RPMI8226 (cell line): Measurements from ENCODE around the gene VIPR2.
"Not testable (repeated sequence)": the region's sequence is repeated elsewhere in the genome, so short reads cannot be mapped to it uniquely, and the experiment has no call there.

Source experiments
- DNase-seq: peaks from one replicate; pipeline ENCODE4 v3.0.0-alpha.2; 2015

Gene VIPR2

GRCh38 chr7:159136846-159137245 is 7.8 kb downstream of the VIPR2 start:
- no peak for DNase-seq

GRCh38 chr7:159136442-159136841 is 8.2 kb downstream of the VIPR2 start:
- DNase-seq, result no peak

DNA sequence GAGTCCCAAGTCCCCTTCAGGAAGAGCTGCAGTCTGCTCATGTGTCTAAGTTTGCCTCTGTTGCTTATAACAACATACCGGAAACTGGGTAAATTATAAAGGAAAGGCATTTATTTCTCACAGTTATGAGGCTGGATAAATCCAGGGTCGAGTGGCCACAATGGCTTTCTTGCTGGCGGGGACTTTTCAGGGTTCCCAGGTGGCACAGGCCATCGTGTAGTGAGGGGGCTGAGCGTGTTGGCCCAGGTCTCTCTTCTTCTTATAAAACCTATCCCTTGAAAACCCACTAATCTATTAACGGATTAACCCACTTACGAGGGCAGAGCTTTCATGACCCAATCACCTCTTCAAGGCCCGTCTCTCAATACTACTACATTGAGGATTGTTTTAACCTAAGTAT is 8.7 kb downstream of the VIPR2 start:
- DNase-seq, result no peak

DNA sequence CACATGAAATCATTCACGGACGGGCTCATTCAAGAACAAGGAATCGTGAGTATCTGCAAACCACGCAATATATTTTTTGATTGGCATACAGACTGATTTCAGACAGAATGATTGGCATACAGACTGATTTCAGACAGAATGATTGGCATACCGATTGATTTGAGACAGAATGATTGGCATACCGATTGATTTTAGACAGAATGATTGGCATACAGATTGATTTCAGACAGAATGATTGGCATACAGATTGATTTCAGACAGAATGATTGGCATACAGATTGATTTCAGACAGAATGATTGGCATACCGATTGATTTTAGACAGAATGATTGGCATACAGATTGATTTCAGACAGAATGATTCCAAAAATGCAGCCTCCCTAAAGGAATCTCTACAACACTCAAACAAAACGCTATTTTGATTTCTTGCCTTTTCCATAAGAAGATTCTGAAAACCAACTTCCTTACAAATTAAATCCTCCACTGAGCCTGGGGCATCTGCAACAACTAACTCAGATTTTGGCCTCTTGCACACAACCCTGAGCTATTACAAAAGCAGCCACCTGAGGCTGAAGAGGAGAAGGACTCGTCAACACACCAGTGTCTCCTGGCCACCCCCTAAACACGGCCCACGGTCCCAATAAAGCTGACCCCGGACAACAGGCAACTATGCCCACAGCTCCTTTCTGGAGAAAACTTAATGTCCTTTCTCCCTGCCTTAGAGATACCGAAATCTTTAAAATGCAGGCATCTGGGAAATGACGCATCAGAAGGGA is 11.8 kb downstream of the VIPR2 start:
- DNase-seq, result not testable (repeated sequence)

DNA sequence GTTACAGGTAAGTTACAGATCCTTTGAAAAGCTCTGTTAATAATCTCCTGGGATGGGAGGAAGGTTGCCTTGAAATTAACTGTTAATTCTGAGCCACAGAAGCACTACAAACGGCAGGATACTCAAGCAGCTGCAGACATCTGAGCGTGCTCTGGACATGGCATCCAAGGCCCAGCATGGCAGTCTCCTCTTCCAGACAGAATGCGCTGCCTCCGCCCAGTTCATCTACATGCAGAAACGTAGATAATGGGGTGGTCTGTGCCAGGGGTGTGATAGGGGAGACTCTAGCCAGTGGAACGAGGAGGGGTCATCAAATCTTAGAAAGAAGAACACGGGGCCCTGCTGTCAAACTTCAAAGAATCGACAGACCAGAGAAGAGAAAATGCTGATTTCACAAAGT is 13.8 kb downstream of the VIPR2 start:
- no peak for DNase-seq

DNA sequence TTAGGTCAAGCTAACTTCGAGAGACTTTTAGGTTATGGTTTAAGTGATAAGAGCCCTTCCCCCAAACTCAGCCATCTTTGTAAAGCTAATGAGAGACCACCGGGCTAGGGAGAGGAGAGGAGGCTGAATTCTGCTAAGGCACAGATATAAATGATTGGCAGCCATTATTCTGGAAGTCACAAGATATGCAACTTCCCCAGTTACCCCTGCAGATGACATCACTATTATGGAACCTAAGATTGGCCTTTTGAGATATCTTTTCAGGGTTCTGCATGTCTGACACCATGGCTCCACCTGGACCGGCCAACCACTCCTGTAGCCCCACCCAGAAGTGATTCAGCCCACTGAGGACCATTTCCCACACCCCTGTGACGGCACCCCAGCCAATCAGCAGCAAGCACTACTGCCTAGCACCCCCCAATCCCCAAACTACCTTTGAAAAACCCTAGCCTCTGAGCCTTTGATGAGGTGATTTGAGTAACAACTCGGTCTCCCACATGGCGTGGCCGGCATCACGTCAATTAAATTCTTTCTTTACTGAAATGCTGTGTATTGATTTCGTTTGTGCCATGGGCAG is 14.4 kb downstream of the VIPR2 start:
- DNase-seq, result no peak

GRCh38 chr7:159128767-159129166 is 15.9 kb downstream of the VIPR2 start:
- DNase-seq, result no peak

GRCh38 chr7:159127691-159128642 is 16.7 kb downstream of the VIPR2 start:
- DNase-seq, result no peak

DNA sequence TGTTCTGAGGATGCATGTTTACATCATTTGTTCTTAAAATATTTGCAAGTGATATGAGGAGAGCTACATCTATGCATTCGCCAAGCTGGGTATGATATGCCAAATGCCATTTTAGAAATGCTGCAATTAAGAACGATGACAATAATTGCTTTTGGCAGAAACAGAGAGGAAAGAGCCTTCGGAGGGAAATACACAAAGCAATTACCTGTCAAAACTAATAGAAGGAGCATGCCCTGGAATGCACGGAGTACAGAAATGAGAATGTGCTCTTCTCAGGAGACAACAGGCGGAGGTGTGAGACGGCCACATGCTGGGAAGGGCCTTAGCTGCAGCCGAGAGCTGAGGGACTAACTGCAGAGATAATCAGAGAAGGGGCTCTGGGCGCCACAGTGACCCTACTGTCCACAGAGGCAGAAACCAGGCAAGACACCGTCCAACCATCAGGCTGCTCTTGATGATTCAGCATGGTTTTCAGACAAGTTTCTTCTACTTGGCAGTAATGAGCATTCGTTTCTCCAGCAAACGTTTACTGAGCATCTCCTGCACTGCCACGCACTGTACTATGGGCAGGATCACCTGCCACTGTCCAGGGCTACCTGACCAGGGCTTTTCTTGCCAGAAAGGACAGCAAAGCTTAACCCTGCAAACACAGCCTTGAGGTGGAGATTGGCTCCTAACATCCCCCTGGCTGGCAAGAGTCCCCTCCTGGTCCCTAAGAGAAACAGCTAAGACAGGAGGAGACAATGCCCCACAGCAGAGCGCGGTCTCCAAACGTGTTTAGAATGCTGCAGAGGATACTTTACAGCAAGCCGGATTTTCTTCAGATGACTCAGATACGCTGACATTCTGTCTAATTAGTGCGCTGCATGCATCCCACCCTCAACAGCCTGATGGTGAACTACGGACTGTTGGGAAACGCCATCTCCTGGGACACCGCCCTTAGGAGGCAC is 18.1 kb downstream of the VIPR2 start:
- peak; percentile 18 for DNase-seq

- no peak for DNase-seq
Measured at GRCh38 chr7:159125955-159126270, 18.8 kb downstream of the VIPR2 start.

GRCh38 chr7:159125104-159125954 is 19.3 kb downstream of the VIPR2 start:
- no peak for DNase-seq

GRCh38 chr7:159123793-159124192 is 20.9 kb downstream of the VIPR2 start:
- not testable (repeated sequence) for DNase-seq

- DNase-seq, result not testable (repeated sequence)
Measured at GRCh38 chr7:159123294-159123693, 21.4 kb downstream of the VIPR2 start.

DNA sequence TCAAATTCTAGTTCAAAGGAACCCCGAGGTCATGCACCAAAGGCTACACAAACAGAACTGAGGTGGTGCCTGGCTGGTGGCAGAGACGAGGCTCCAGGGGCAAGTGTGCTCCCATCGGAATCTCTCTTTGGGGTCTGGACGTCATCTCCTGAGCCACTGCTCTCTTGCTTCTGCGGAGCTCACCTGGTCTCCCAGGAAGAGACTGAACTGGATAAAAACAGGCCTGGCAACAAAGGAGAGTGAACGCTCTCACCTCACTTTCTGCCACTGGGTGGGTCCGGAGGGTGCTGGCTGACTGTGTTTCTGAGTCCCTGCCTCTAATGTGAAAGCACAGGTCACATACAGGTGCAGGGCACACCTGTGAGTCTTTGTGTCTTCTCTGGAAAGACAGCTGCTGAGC is 22.4 kb downstream of the VIPR2 start:
- DNase-seq, result peak; percentile 81

DNA sequence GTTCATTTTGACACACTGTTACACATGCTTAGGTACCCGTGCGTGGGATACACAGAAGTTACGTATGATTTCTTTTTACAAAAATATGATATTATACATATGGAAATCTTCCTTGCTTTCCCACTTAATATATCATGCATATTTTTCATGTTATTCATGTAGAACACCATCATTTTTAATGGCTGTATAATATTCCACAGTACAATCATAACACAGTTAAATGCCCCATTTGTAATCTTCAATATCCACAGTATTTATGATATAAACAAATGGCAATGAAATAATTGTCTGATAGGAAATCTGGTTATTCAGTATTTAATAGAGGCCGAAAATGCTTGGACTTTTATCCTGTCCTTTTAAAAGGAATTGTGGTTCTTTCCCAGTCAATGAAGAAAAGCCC is 23.2 kb downstream of the VIPR2 start:
- no peak for DNase-seq

DNA sequence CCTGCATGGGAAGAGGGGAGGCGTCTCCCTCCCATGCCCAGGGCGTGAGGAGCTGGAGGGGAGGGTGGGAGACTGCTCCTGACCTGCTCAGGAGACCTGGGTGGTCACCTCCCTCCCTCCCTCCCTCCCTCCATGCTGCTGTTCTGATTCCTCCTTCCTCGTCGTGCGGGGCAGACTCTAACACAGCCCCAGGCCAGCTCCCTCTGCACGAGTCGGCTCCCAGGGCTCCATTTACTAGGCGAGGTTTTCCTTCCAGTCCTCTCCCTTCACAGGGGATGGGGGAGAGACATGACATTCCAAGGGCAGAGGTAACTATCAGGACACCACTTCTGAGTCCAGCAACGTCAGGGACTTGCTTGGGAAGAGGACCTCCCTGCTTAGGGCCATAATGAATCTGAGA is 23.6 kb downstream of the VIPR2 start:
- DNase-seq, result no peak

DNA sequence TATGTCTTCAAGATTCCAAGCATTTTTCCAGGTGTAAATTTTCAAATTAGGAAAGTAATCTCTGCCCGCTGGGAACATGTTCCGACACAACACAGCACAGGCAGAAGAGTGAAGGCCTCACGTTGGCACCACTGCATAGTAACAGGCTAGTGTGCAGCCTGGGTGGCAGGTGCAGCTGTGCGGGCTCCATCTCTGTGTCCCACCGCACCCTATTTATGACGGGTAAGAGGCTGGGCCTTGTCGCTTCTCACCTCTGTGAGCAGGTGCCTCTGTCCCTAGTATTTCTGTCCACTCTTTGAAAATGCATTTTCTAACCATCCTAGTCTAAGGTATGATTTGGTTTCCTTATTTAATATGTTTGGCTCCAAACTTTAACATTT is 24.1 kb downstream of the VIPR2 start:
- DNase-seq, result no peak

- DNase-seq, result no peak
Measured at GRCh38 chr7:159119851-159120539, 24.7 kb downstream of the VIPR2 start.

- no peak for DNase-seq
Measured at GRCh38 chr7:159119026-159119741, 25.5 kb downstream of the VIPR2 start.

DNA sequence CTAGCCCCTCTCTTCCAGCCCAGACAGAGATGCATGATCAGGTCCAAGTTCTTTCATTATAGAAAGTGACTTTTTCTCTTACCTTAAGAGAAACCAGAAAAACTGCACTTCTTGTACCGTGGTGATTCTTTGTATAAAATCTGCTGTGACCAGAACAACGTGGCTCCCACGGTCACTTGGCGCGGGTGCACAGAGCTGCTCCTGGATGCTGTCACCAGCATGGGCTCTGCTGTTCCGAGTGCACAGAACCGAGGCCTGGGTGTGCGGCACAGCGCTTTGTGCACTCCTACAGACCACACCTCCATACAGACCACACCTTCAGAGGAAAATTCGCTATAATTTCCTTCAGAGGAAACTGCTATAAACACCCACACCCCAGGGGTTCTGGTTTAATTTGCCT is 26.0 kb downstream of the VIPR2 start:
- DNase-seq, result no peak
